GM19025 (cell line): ENCODE data around the gene PDHA1.

Experiments
- ATAC-seq: cut with Tn5 transposase; IDR thresholded peaks from one replicate; pipeline ENCODE4 v1.9.1; 2021; ENCODE audit warnings: mild to moderate bottlenecking, low read depth, moderate library complexity; ENCODE audit not compliant: unreplicated experiment

Gene PDHA1

DNA sequence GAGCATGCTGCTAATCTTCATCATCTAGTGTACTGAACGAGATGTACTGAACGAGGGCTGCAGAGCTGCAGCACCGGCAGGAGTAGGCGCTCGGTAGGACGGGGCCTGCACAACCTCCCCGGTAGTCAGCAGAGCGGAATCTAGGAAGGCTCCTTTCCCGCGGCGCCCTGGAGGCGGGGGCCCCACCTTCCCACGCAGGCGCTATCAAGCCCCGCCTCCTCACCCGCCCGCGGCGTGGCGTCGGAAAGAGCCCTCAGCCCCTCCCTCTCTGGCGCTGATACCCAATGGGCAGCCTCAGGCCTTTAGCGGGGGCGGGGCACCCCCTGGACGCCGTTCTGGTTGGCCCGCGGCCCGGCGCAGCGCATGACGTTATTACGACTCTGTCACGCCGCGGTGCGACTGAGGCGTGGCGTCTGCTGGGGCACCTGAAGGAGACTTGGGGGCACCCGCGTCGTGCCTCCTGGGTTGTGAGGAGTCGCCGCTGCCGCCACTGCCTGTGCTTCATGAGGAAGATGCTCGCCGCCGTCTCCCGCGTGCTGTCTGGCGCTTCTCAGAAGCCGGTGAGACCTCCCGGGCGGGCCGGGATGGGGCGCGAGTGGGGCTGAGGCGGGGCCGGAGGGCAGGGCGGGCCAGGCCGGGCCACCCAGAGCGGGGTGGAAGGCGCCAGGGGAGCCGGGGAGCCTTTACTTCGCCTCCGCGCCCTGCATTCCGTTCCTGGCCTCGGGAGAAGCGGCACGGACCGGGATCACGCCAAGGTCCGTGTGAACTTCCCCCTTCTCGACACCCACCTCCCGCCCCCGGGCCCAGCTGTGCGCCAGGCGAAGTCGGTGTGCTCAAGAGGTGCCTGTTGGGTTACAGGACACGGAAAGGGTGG is at the start of gene PDHA1:
PDHA1 (plus strand) TSS at position 393 of the 874 bp plus-strand sequence; CDS start at position 504, 111 bp downstream.
- peak; percentile 99 for ATAC-seq

DNA sequence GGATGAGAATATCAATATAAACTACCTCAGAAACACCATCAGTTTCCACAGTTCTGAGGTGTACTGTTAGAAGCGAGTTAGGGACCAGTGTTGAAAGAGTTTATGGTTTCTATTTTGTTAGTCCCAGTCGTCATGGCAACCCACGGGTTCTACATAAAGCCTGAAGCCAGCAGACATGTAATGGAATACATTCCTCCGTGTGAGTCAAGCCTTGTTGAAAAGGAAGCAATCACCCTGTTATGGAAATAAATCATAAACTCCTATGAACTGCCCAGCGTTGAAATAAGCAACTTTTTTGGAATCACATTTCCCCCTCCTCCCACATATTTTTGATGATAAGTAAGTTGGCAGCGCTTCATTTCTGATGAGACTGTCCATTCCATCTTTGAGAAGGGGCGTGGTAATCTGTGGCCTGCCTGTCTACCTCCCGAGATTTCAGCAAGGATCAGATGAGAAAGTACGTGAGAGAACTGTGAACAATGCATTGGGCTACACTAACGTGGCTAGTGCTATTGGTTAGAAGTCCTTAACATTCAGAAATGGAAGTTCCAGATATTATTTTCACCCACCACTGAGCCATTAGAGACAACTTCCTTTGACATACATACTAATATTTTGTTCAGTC is 40.4 kb upstream of the PDHA1 start:
- no peak for ATAC-seq

DNA sequence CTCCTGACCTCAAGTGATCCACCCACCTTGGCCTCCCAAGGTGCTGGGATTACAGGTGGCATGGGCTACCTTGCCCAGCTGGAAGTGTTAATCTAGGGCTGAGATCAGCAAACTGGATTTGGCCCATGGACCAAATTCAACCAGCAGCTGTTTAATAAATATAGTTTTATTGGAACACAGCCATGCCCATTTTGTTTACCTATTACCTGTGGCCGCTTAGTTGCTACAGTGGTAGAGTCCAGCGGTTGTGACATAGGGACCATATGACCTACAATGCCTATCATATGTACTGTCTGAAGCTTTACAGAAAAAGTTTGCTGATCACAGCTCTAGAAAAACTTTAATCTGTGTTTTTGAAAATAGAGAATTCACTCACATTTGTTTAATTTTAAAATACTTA is 17.2 kb upstream of the PDHA1 start:
- no peak for ATAC-seq

DNA sequence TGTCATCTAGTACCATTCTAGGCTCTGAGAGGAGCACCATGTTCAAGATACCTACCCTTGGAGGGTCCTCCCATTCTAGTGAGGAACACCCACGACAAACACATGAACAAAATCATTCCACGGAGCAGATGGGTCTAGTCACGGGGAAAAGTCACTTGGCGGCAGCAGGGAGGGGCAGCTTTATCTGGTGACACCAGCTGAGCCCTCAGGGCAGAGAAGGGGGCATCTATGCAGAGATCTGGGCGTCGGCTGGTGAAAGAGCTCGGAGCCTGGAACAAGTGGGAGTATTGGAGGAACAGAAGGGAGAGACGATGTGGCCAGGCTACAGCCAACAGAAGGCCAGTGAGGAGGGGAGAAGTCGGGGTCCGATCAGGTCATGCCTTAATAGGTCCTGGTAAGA is 11.9 kb upstream of the PDHA1 start:
- ATAC-seq, result no peak

DNA sequence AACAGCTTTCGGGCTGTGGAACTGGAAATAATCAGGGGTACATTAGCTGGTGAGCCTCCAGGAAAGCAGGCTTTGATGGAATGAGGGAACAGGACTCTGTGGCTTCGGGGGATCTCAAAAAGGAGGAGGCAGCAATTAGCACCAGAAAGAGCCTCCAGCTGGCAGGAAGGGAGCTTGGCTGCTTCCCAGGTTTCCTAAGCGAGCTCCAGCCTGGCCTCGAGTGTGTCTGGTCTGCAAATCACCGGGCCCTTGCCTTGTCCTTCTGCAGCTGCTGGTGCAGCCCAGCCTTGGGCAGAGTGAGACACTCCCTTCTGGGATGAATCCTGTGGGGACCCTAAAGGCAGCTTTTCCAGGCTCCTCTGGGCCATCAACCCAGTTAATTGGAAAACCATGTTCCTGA is 10.7 kb upstream of the PDHA1 start:
- ATAC-seq, result no peak

DNA sequence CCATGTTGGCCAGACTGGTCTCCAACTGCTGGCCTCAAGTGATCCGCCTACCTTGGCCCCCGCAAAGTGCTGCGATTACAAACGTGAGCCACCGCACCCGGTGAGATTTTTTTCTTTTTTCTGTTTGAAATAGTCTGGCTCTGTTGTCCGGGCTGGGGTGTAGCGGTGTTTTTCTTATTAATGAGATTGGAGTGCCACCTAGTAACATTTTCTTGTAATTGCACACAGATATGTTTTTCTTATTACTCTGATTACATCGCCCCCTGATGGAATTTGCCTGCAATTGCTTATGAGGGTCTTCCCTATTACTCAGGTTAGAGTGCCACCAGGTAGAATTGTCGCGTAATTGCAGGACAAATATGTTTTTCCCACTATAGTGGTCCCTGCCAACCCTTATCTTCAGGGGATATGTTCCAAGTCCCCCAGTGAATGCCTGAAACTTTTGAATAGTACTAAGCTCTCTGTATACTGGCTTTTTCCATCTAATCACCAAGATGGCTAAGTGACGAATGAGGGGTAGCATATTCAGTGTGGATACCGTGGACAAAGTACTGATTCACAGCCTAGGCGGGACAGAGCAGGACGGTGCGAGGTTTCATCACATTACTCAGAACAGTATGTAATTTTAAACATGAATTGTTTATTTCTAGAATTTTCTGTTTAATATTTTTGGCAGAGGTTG is 8.6 kb upstream of the PDHA1 start:
- no peak for ATAC-seq

DNA sequence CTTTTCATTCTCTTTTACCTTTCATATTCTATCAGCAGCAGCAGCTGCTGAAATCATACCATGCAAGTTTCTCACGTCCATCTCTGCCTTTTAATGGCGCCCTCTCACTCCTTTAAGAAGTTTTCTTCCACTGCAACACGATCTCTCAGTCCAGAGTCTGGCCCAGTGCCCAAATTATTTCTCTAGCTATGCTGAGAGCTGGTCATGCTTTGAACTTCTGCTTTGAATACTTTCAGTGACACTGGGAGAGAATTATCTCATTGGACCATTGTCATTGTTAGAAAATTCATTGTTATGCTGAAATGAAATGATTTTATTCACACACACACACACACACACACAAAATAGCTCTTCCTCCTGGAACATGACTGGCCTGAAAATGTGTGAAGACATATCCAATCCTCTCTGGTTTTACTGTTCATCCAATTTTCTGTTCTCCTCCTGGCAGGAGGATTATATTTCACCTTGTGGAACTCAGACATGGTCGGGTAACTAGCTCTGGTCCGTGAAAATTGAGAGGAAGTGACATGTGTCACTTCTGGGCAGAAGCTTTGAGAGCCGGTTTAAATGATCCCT is 1.3 kb upstream of the PDHA1 start:
- no peak for ATAC-seq

DNA sequence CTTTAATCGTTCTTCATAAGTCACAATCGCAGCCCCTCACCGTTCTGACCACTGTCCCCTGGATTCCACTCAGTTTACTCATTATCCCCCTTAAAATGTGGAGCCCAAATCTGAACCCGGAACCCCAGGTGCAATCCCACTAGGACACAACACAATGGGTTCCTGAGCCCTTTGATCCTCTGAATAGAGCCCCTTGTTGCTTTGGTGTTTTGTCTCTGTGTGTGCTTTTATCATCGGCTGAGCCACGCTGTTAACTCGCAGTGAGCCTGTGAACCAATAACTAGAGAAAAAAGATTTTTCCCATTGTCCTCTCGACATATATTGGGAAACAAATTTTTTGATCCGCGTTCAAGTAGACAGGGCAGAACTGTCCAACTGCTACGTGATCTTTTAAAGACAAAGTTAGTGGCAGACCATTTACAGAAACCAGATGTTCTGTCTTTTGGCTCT is 617 bp upstream of the PDHA1 start:
- ATAC-seq, result no peak

DNA sequence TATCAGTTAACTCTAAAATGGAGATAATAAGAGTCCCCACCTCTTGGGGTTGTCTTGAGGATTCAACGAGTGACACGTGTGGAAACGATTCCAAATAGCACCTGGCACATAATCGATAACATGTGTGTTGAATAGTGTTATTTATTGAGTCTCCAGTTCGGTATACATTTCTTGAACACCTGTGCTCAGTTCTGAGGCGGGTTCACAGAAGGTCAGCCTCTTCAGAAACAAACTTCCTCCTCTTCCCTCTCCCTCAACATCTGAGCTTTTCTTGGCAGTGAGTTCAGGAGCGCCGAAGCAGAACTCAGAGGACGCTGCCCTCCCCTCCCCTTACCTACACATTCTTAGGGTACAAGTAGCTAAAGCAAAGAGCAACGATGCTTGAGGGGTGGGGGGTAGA is 934 bp downstream of the PDHA1 start:
- ATAC-seq, result no peak

DNA sequence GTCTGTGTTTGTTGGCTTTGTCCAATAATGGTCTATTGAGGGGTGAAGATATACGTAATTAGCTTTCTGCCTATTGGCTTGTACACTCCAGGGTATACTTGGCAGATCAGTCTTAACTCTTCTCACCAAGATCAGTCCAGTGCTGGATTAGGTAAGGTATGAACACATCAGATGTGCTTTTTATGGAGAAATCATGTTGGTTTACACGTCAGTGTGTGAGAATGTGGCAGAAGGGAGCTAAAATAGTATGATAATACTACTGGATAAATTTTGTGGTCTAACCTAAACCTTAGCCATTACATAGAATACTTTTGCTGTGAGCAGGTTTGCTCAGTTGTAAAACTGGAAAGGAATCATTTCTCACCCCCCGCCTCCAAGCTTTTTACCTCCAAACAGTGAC is 4.2 kb downstream of the PDHA1 start:
- no peak for ATAC-seq

DNA sequence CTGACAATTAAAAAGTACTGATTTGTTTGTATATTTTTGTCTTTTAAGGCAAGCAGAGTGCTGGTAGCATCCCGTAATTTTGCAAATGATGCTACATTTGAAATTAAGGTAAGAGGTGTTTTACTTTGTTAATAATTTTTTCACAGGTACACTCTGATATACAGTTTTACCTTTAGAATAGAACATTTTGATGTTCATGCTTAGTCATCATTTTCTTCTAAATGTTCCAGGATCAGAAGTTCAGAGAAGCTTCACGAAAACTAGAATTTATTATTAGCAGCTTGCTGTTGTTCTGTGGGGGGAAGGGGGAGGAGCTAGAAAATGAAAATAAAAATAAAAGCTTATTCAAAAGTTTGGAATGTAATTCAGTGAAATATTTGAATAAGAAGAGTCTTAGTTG is 5.5 kb downstream of the PDHA1 start:
- ATAC-seq, result no peak

DNA sequence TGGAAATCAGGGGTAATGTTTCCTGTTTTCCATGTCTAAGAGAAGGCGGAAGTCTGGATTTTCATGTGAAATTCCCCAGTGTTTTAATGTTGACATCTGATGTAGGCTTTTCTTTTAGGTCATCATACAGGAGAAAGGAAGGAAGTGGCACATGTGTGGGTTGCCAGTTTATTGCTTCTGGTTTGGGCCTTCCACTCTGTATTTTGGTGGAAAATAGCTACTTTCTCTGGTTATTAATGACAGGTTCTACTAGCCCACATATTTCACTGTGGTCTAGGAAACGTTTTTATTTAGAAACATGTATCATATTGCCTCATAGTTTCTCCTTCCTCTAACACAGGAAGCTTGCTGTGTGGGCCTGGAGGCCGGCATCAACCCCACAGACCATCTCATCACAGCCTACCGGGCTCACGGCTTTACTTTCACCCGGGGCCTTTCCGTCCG is 7.2 kb downstream of the PDHA1 start:
- peak; percentile 88 for ATAC-seq

DNA sequence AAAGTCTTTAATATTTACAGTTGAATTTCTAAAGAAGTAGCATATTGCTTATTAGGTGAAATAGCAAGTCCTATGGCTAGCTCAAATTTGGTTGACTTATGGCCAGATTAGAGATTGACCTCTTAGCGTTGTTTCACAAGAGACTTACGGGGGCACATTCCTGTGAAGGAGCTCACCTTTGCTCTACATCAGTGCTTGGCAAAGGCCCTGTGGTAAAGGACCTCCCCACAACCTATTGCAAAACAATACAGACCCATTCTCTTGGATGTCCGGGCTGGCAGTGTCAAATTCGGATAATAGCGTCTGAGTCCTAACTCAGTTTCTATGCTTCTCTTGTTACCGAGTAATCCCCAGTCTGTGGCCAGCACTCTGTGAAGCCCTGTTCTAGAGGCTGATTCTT is 10.9 kb downstream of the PDHA1 start:
- ATAC-seq, result no peak

DNA sequence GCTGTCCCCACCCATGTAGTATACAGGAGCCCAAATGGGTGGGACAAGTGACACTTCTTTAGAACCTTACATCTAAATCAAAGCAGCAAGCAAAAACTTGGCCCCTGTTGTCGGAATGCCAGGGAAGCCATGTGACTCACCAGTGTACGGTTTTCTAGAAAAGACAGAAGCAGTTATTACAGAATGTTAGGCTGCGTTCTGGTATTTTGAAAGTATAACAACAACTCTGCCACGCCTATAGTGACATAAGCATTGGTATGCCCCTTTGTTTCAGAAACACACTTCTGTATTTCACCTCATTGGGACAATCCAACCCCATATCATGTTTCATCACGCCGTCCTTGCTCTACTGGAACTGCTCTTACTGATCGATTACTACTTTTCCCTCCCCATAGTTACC is 14.8 kb downstream of the PDHA1 start:
- ATAC-seq, result no peak

DNA sequence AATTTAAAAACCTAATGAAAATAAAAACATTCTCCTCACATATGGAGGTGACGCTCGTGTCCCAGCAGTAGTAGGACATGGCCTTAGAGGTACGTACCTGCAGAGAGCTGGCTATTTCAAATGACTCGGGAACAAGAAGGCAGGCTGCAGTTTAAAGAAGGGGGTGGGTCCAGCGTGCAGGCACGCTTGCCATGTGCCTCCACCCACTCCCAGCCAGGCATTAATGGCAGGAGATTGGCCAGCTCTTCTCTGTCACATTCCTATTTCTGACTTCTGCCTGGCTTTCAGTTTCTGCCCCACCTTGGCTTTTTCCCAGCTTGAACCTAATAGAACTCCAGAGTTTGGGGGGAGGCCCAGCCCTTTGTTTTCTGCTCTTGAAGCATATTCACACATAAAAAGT is 17.2 kb downstream of the PDHA1 start:
- ATAC-seq, result no peak

DNA sequence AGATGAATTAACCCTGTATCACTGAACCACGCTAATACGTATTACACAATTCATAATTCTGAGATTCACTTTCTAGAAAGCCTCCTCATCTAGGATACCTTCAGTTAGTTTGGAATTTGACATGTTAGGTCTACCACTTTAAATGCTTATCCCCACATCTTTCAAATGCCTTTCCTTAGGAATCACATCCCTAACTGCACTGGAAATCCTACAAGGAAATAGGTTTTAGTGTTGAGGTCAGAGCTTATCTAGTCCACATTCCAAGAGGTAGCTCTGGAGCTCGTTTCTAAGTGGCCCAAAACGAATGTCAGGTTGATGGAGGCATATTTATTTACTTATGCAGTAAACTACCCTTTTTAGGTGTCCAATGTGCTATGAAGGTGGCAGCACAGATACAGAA is 18.0 kb downstream of the PDHA1 start:
- no peak for ATAC-seq

DNA sequence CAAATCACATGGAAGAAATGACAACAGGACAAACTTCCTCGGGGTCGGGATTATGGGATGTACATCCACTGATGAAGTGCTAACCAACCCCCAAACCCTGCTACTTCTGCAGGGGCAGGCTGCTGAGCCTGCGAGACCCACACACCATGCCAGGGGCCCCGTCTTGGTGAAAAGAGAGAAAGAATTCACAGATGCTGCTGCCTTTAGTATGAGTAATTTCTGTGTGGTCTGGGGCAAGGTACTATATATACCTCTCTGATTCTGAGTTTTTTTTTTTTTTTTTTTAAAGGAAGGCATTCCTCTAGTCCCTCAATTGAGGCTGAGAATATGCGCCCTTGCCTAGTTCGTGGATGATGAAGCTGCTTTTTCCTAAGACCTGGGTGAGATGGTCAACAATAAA is 24.8 kb downstream of the PDHA1 start:
- ATAC-seq, result no peak

DNA sequence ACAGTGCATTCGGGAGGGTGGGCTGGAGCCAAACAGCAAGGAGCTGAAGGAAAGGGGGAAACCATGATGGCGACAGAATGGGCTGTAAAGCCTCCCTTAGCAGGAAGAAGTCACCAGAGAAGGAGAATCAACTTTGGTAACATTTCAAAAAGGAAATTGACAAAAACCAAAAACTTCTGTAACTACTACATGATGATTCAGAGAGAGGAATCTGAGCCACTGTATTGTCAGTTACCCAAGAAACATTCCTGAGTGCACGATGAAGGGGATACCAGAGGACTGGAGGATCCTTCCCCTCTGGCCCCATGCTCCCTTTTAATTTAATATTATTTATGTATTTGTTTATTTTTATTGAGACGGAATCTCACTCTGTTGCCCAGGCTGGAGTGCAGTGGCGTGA is 26.3 kb downstream of the PDHA1 start:
- ATAC-seq, result no peak

DNA sequence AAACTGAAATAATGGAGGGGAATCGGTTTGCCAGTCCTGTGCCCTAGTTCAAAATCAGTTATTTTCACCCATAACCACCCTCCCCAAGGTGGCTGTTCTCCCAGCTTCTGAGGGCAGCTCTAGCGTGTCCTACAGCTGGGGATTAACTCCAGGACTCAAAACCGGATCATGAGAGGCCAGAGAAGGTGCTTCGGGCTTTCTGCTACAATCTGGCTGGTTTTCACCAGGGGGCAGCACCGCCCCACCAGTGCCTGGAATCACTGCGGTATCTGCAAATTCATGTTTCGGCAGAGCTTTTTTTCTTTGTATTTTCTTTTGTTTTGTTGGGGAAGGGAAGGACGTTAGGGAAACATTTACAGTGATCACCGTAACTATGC is 28.4 kb downstream of the PDHA1 start:
- no peak for ATAC-seq

DNA sequence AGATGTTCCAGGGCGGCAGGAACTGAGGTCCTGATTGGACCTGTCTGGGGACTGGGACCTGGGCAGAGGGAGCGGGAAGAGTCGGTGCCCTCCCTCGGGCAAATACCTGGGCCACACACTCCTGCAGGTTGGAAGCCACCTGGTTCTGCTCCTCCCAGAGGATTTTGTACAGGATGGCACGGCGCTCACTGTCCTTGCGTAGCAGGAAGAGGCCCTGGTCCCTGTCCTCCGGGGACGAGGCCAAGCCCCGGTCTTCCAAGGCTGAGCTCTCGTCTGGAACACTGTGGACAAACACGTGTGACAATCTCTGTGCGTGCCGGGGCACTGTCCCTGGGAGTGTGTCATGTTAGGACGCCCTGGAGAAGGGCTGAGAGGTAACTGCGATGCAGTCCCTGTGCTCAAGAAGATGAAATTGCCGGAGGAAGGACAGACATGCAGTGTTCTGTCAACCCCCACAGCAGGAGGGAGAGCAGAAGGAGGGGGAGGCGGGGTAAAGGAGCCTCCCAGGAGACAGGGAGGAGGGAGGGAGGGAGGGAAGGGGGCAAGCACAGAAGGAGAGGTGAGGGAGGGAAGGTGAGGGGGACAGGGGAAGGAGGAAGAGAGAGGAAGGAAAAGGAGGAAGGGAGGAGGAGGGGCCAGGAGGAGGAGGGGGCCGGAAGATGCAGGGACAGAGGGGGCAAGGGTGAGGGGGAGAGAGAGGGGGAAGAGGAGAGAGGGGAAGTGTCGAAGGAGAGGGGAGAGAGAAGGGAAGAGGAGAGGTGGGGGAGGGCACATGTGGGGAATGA is 29.0 kb downstream of the PDHA1 start:
- no peak for ATAC-seq
